K562 (cell line): ENCODE data around the gene CENPA. TPM values are rescaled to one million over a fixed set of nuclear protein-coding genes. Genes with fewer than 3 reads are reported as not detected.

Source experiments
- ATAC-seq: fragments of 200-7000 bp; cut with Tn5 transposase; 3 replicates; pipeline ENCODE4 v1.9.1; 2020; ENCODE audit warnings: moderate library complexity
- BruUV-seq: library from RNA; stranded (reverse); fragments of 400-500 nt; replicated peaks from 2 replicates; lab custom pipeline; 2021; lab: Mats Ljungman, UMichigan
- CTCF ChIA-PET: fragments of 300-600 bp; formaldehyde crosslinking; extraction: SDS; loops from one replicate; lab custom pipeline; 2021; ENCODE audit warnings: low intra/inter-chr PET ratio; lab: Yijun Ruan, JAX
- POLR2A ChIA-PET: fragments of 300-600, 350-650 bp; sonication (Branson Sonifier 250); formaldehyde crosslinking; extraction: SDS; loops from one replicate; lab custom pipeline; 2021; ENCODE audit warnings: antibody characterized with exemption, inconsistent platforms; lab: Yijun Ruan, JAX
- DNase-seq, 4 experiments: peaks; one replicate each; pipeline versions ENCODE4 v3.0.0 to v3.0.0-alpha.2; 2011 to 2018; ENCODE audit warnings: low spot score in 3 of 4, mixed read lengths in 3 of 4; ENCODE audit errors: extremely low read depth in 1 of 4
- FAIRE-seq: peaks from 2 replicates; lab custom pipeline; 2011; peaks lifted over from hg19 to GRCh38; lab: Jason Lieb, UNC
- H2AFZ ChIP-seq: 2 replicates; pipeline ENCODE4 v1.6.0; 2011; ENCODE audit warnings: low read depth, low read length, control low read depth, inconsistent platforms
- H3K27ac ChIP-seq: fragments of 200-600 bp; 3 replicates; pipeline ENCODE4 v1.8.0; 2011; ENCODE audit warnings: low read depth, mild to moderate bottlenecking, control low read depth, inconsistent platforms, low read length, moderate library complexity, mixed read lengths; ENCODE audit errors: extremely low read depth
- H3K27me3 ChIP-seq, 2 experiments: fragments of 300-600 bp in 1 of 2; 2 replicates in 1 of 2; 3 replicates in 1 of 2; pipeline versions ENCODE4 v1.6.0 to v1.8.0; 2011; ENCODE audit warnings: inconsistent platforms in 2 of 2, low read length in 2 of 2, mild to moderate bottlenecking in 1 of 2, mixed read lengths in 1 of 2, moderate library complexity in 1 of 2; ENCODE audit not compliant: control insufficient read depth in 2 of 2, insufficient read depth in 2 of 2
- H3K36me3 ChIP-seq: fragments of 300-600 bp; 3 replicates; pipeline ENCODE4 v1.8.0; 2011; ENCODE audit warnings: mild to moderate bottlenecking, low read length, inconsistent platforms; ENCODE audit not compliant: control insufficient read depth, insufficient read depth
- H3K4me1 ChIP-seq, 2 experiments: fragments of 200-600 bp in 1 of 2; replicated peaks in 1 of 2; 2 replicates in 1 of 2; 3 replicates in 1 of 2; pipeline versions ENCODE4 v1.5.1 to v1.8.0; 2011; ENCODE audit warnings: inconsistent platforms in 2 of 2, low read length in 2 of 2, mild to moderate bottlenecking in 1 of 2, mixed read lengths in 1 of 2, moderate library complexity in 1 of 2; ENCODE audit not compliant: control insufficient read depth in 2 of 2, insufficient read depth in 2 of 2
- H3K4me2 ChIP-seq: 2 replicates; pipeline ENCODE4 v1.6.1; 2011; ENCODE audit warnings: low read length, control low read depth, inconsistent platforms, mixed read lengths; ENCODE audit not compliant: insufficient read depth
- H3K4me3 ChIP-seq: fragments of 200-600 bp; sonication (generic), shearing (Covaris generic); 2 replicates; pipeline ENCODE4 v1.5.1; 2016; ENCODE audit warnings: control low read depth, inconsistent platforms
- H3K79me2 ChIP-seq: fragments of 200-600 bp; 3 replicates; pipeline ENCODE4 v1.8.0; 2011; ENCODE audit warnings: low read length, inconsistent platforms; ENCODE audit not compliant: control insufficient read depth, insufficient read depth
- H3K9ac ChIP-seq, 2 experiments: 2 replicates each; pipeline versions ENCODE4 v1.6.0 to v1.6.1; 2011; ENCODE audit warnings: low read depth in 2 of 2, low read length in 2 of 2, control low read depth in 1 of 2, inconsistent platforms in 1 of 2, mild to moderate bottlenecking in 1 of 2, mixed read lengths in 1 of 2; ENCODE audit not compliant: insufficient read depth in 1 of 2
- H3K9me1 ChIP-seq: one replicate; pipeline ENCODE4 v1.6.0; 2011; ENCODE audit warnings: inconsistent platforms, mild to moderate bottlenecking, low read length, moderate library complexity; ENCODE audit not compliant: control insufficient read depth, insufficient read depth
- H3K9me3 ChIP-seq: replicated peaks from 2 replicates; pipeline ENCODE4 v1.5.1; 2011; ENCODE audit warnings: low read depth, low read length, inconsistent platforms; ENCODE audit not compliant: control insufficient read depth, insufficient read depth
- H4K20me1 ChIP-seq: replicated peaks from 2 replicates; pipeline ENCODE4 v1.6.1; 2011; ENCODE audit warnings: low read length, inconsistent platforms, mixed read lengths; ENCODE audit not compliant: control insufficient read depth, insufficient read depth
- CBX3 ChIP-seq, 2 experiments: IDR thresholded peaks; 1 replicate in 1 of 2; 2 replicates in 1 of 2; pipeline ENCODE4 v1.6.1; 2012; ENCODE audit warnings: inconsistent platforms in 2 of 2, low read length in 2 of 2, borderline replicate concordance in 1 of 2, control low read depth in 1 of 2
- CXXC5 ChIP-seq: fragments of 250-450 bp; sonication (Bioruptor Pico); IDR thresholded peaks from 2 replicates; pipeline ENCODE4 v1.8.0; 2022; ENCODE audit warnings: inconsistent platforms, mild to moderate bottlenecking, moderate library complexity
- HDAC1 ChIP-seq, 2 experiments: fragments of 450-650 bp; IDR thresholded peaks; 2 replicates each; pipeline ENCODE4 v1.6.1; 2016 to 2017; ENCODE audit warnings: inconsistent platforms in 1 of 2, mild to moderate bottlenecking in 1 of 2, moderate library complexity in 1 of 2
- HLTF ChIP-seq: fragments of 450-650 bp; IDR thresholded peaks from 2 replicates; pipeline ENCODE4 v1.6.1; 2016
- KDM2B ChIP-seq: fragments of 250-450 bp; sonication (Bioruptor Pico); IDR thresholded peaks from 2 replicates; pipeline ENCODE4 v1.8.0; 2021; ENCODE audit warnings: mild to moderate bottlenecking, moderate library complexity
- MAX ChIP-seq: sonication (generic); formaldehyde crosslinking; IDR thresholded peaks from 2 replicates; pipeline ENCODE4 v1.9.0; 2022; ENCODE audit warnings: mild to moderate bottlenecking, missing genetic modification reagents
- MTA2 ChIP-seq: fragments of 450-650 bp; IDR thresholded peaks from 2 replicates; pipeline ENCODE4 v1.6.1; 2016; ENCODE audit warnings: low read depth
- MYC ChIP-seq, 2 experiments: fragments of 250-450 bp in 1 of 2; sonication (Bioruptor Pico) in 1 of 2; IDR thresholded peaks; 2 replicates each; pipeline versions ENCODE4 v1.5.1 to v1.6.1; 2012 to 2021; ENCODE audit warnings: low read depth in 2 of 2, borderline replicate concordance in 1 of 2, improper control_type of control experiment in 1 of 2, low read length in 1 of 2, mild to moderate bottlenecking in 1 of 2, moderate library complexity in 1 of 2
- RBM14 ChIP-seq: fragments of 200-400 bp; formaldehyde crosslinking; IDR thresholded peaks from 2 replicates; pipeline ENCODE4 v1.6.1; 2018; ENCODE audit warnings: low read depth, mild to moderate bottlenecking, low read length, moderate library complexity, borderline replicate concordance; ENCODE audit not compliant: insufficient read depth
- RBM25 ChIP-seq: fragments of 200-400 bp; formaldehyde crosslinking; IDR thresholded peaks from 2 replicates; pipeline ENCODE4 v1.6.1; 2018; ENCODE audit warnings: low read length, low read depth, moderate library complexity; ENCODE audit not compliant: severe bottlenecking
- TCF7 ChIP-seq: sonication (generic); IDR thresholded peaks from 2 replicates; pipeline ENCODE4 v1.6.1; 2016; ENCODE audit warnings: antibody characterized with exemption, borderline replicate concordance
- ZBTB17 ChIP-seq: fragments of 450-650 bp; formaldehyde crosslinking; IDR thresholded peaks from 2 replicates; pipeline ENCODE4 v1.4.0; 2020; ENCODE audit warnings: mild to moderate bottlenecking
- ZFP30 ChIP-seq: fragments of 250-450 bp; sonication (Bioruptor Pico); IDR thresholded peaks from 2 replicates; pipeline ENCODE4 v1.8.0; 2022; ENCODE audit warnings: moderate library complexity, mild to moderate bottlenecking, inconsistent platforms, borderline replicate concordance
- ZNF384 ChIP-seq: IDR thresholded peaks from 2 replicates; pipeline ENCODE4 v1.6.1; 2012; ENCODE audit warnings: low read depth, low read length, improper control_type of control experiment
- WGBS: fragments of 100-300 bp; shearing (Covaris generic); methylation state at CpG from one replicate; pipeline ENCODE4 v1.1.6; 2016; ENCODE audit warnings: low coverage, mixed read lengths; ENCODE audit not compliant: insufficient coverage; ENCODE audit errors: missing lambda C conversion rate; 5-methylcytosine and 5-hydroxymethylcytosine counted together
- in situ Hi-C: fragments of 300-500 bp; cut with MboI; formaldehyde crosslinking; loops from 4 replicates; pipeline ENCODE4 v1.15.0; 2018; ENCODE audit warnings: inconsistent platforms, mixed read lengths
- intact Hi-C: fragments of 100-400 bp; cut with micrococcal nuclease; formaldehyde crosslinking; loops from 2 replicates; pipeline ENCODE4 v1.14.2; 2022
- polyA plus RNA-seq, 8 experiments: library from polyadenylated mRNA; depleted of rRNA in 4 of 8; stranded (reverse) in 5 of 8; unstranded in 3 of 8; fragments of >200 nt; fragmentation: Nextera tagmentation in 2 of 8; fragmentation: Illumina TruSeq in 1 of 8; extraction: Ambion mirVana in 2 of 8; extraction: Trizol in 1 of 8; gene quantifications; 2 replicates each; pipeline versions ENCODE4 v1.2.1 to v1.2.3, GENCODE V29; 2011 to 2014; ENCODE audit warnings: inconsistent platforms in 1 of 8, missing spikeins in 1 of 8
- total RNA-seq, 7 experiments: library from RNA; depleted of rRNA in 6 of 7; stranded (reverse); fragments of >200 nt in 6 of 7; fragmentation: Illumina TruSeq in 2 of 7; extraction: Trizol in 2 of 7; gene quantifications; 2 replicates each; pipeline versions ENCODE4 v1.2.1 to v1.2.3, GENCODE V29; 2011 to 2021; ENCODE audit warnings: low replicate concordance in 1 of 7
- TF ChIP-seq, protein P1 (sequence below), 2 experiments: fragments of 450-650 bp; IDR thresholded peaks; 2 replicates each; pipeline ENCODE4 v1.6.1; 2018; ENCODE audit warnings: mild to moderate bottlenecking in 2 of 2, low read depth in 1 of 2; ENCODE audit not compliant: partially characterized antibody in 2 of 2
- TF ChIP-seq, protein P2 (sequence below): fragments of 250-450 bp; sonication (Bioruptor Pico); IDR thresholded peaks from 2 replicates; pipeline ENCODE4 v1.6.1; 2021; ENCODE audit warnings: mild to moderate bottlenecking

Gene CENPA
- total and polyA plus RNA-seq, 9 of the 15 experiments (the other 6 are each of a cell fraction or from before 2014, with no cell fraction given): 11.3 to 61.7 (median 44.7) TPM

DNA sequence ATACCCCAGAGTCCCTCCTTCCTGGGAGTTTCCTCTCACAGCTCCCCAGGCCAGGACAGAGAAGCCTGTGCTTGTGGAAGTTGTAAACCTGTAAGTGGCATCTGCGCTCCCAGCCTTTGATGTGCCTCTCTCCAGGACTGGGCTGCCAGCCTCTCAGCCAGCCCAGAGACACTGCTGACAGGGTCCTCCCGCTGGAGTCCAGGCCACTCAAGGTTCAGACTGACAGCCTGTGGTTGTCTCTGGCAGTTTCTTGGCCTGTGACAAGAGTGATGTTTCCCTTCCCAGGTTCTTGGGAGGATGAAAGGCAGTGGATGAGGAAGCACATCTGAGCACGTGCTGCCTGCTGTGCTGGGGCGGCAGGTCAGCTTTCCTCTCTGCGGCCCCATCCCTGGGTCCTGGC is 18.7 kb upstream of the CENPA start (continued):
- no peak for TF ChIP-seq ZFP30 (CRISPR knock-in tag)
- peak in 1 of 2 experiments; percentile 25; a peak in 1 of 4 replicates for TF ChIP-seq HDAC1 (IDR thresholded peaks at IDR 0.05)
- TF ChIP-seq CXXC5 (CRISPR knock-in tag): peak; percentile 37; the same call in 1 of the 2 replicates
- no peak for TF ChIP-seq ZBTB17 (CRISPR knock-in tag)
- TF ChIP-seq MTA2: no peak
- TF ChIP-seq MYC (IDR thresholded peaks at IDR 0.05; ENCODE audit: low read depth, low read length): peak; percentile 48; the same call in 1 of the 2 replicates
- no peak for TF ChIP-seq MYC (CRISPR knock-in tag; IDR thresholded peaks at IDR 0.05; ENCODE audit: borderline replicate concordance, low read depth)
- TF ChIP-seq MAX: peak; percentile 44
- TF ChIP-seq RBM14: no peak
- peak; percentile 50; the same call in 1 of the 2 replicates for TF ChIP-seq TCF7
- TF ChIP-seq, all 486 proteins: peak for 21

DNA sequence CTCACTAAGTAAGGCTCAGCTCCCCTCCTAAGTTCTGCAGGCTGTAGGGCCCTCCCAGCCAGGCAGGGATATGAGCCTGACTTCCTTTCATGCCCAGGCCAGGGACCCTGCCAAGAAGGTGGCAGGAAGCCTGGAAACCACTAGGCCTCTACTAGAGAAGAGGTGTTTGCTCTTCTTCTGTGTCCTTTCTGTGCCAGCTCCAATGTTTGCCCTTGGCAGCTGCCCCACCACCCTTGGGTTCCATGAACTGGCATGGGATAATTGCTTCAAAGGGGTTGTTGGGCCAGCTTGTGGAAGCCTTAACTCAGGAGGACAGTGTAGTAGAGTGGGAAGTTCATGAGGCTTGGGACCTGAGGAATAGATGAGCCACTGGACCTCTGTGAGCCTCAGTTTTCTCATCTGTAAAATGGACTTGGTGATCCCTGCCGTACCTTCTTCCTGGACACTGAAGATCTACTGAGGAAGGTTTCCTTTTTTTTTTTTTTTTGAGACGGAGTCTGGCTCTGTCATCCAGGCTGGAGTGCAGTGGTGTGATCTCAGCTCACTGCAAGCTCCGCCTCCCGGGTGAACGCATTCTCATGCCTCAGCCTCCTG is 17.9 kb upstream of the CENPA start:
- FAIRE-seq: no peak
- Histone ChIP-seq H3K4me3 (no peak overlapping the region), H3K79me2 (peaks cover 91% of the 10 kb centered on the region), H2AFZ (no peak overlapping the region), H4K20me1 (peaks cover 4% of the 10 kb centered on the region; the same call in 1 of the 2 replicates), H3K4me1 (peaks cover 76 to 79% of the 10 kb centered on the region in 2 experiments), H3K27me3 (no peaks in the 10 kb centered on the region), H3K4me2 (no peak overlapping the region), H3K9ac (peak overlapping the region; percentile 26 to 77; a peak in 1 of 4 replicates), H3K9me3 (no peaks in the 10 kb centered on the region), H3K9me1 (no peaks in the 10 kb centered on the region), H3K27ac (peak overlapping the region; percentile 66; the same call in 2 of the 3 replicates), H3K36me3 (peaks cover 49% of the 10 kb centered on the region; the same call in 2 of the 3 replicates)
- ATAC-seq: no peak
- 80% methylated on average over 4 of the region's 5 CpGs for WGBS
- BruUV-seq: no TSS peak
- in situ Hi-C loops (no loop called here), intact Hi-C loops (loop anchor here (10.0 kb wide), 1 partner anchor 247 kb away; no protein-coding TSS in a partner anchor)
- ChIA-PET POLR2A (interaction anchor here (1.6 kb wide), 2 partner anchors 10 to 64 kb away, joined by 4 read pairs; no protein-coding TSS in a partner anchor), CTCF (no interaction called here)
- no peak for DNase-seq
- TF ChIP-seq CBX3 (IDR thresholded peaks at IDR 0.05; ENCODE audit: borderline replicate concordance in 1 of 2, low read length in 2 of 2) (0 out of 3 replicates have a peak, but pooled peaks of 1 of the 2 experiments have one; percentile 58), HLTF (0 out of 2 replicates have a peak, but pooled peaks have one; percentile 8), RBM25 (peak; percentile 95), ZNF384 (peak; percentile 59), KDM2B (CRISPR knock-in tag) (no peak)
- TF ChIP-seq, protein P1, sequence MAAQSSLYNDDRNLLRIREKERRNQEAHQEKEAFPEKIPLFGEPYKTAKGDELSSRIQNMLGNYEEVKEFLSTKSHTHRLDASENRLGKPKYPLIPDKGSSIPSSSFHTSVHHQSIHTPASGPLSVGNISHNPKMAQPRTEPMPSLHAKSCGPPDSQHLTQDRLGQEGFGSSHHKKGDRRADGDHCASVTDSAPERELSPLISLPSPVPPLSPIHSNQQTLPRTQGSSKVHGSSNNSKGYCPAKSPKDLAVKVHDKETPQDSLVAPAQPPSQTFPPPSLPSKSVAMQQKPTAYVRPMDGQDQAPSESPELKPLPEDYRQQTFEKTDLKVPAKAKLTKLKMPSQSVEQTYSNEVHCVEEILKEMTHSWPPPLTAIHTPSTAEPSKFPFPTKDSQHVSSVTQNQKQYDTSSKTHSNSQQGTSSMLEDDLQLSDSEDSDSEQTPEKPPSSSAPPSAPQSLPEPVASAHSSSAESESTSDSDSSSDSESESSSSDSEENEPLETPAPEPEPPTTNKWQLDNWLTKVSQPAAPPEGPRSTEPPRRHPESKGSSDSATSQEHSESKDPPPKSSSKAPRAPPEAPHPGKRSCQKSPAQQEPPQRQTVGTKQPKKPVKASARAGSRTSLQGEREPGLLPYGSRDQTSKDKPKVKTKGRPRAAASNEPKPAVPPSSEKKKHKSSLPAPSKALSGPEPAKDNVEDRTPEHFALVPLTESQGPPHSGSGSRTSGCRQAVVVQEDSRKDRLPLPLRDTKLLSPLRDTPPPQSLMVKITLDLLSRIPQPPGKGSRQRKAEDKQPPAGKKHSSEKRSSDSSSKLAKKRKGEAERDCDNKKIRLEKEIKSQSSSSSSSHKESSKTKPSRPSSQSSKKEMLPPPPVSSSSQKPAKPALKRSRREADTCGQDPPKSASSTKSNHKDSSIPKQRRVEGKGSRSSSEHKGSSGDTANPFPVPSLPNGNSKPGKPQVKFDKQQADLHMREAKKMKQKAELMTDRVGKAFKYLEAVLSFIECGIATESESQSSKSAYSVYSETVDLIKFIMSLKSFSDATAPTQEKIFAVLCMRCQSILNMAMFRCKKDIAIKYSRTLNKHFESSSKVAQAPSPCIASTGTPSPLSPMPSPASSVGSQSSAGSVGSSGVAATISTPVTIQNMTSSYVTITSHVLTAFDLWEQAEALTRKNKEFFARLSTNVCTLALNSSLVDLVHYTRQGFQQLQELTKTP (IDR thresholded peaks at IDR 0.05; ENCODE audit: low read depth in 1 of 2, partially characterized antibody in 2 of 2): no peak
- TF ChIP-seq, protein P2, sequence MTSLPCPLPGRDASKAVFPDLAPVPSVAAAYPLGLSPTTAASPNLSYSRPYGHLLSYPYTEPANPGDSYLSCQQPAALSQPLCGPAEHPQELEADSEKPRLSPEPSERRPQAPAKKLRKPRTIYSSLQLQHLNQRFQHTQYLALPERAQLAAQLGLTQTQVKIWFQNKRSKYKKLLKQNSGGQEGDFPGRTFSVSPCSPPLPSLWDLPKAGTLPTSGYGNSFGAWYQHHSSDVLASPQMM (CRISPR knock-in tag): no peak
